Common myeloid progenitor, CD34-positive (primary cell): ENCODE measurements around the gene ENO1.
A peak's percentile ranks its signal among the peaks of the same experiment; 100 is the strongest.

Source experiments
- CTCF ChIA-PET: fragments of 350-600 bp; sonication (Branson Sonifier 250); formaldehyde crosslinking; loops from one replicate; lab custom pipeline; 2021; ENCODE audit warnings: antibody characterized with exemption; lab: Charles Lee
- POLR2A ChIA-PET: fragments of 350-600 bp; sonication (Branson Sonifier 250); formaldehyde crosslinking; loops from one replicate; lab custom pipeline; 2021; ENCODE audit warnings: antibody characterized with exemption; lab: Charles Lee
- DNase-seq, 3 donors: peaks; one replicate each; pipeline versions ENCODE4 v3.0.0 to v3.0.0-alpha.2; 2013
- H3K27ac ChIP-seq, 2 experiments: 1 replicate in 1 of 2; 2 replicates in 1 of 2; pipeline ENCODE4 v1.7.0; 2013; ENCODE audit warnings: inconsistent platforms in 2 of 2, low read length in 2 of 2, mild to moderate bottlenecking in 2 of 2, low read depth in 1 of 2, moderate library complexity in 1 of 2; ENCODE audit not compliant: severe bottlenecking in 2 of 2, insufficient read depth in 1 of 2, poor library complexity in 1 of 2
- H3K27me3 ChIP-seq, 5 experiments: replicated peaks in 2 of 5; 1 replicate in 3 of 5; 2 replicates in 2 of 5; pipeline versions ENCODE4 v1.6.1 to v1.7.0; 2013; ENCODE audit warnings: low read length in 4 of 5, mild to moderate bottlenecking in 2 of 5, moderate library complexity in 2 of 5, inconsistent platforms in 1 of 5; ENCODE audit not compliant: insufficient read depth in 5 of 5, control insufficient read depth in 4 of 5
- H3K36me3 ChIP-seq, 4 experiments: 1 replicate in 2 of 4; 2 replicates in 2 of 4; pipeline versions ENCODE4 v1.6.1 to v1.7.0; 2013; ENCODE audit warnings: low read length in 3 of 4, control low read depth in 1 of 4, mild to moderate bottlenecking in 1 of 4; ENCODE audit not compliant: control insufficient read depth in 4 of 4, insufficient read depth in 4 of 4
- H3K4me1 ChIP-seq, 4 experiments: 1 replicate in 3 of 4; 2 replicates in 1 of 4; pipeline versions ENCODE4 v1.6.1 to v1.7.1; 2013; ENCODE audit warnings: low read length in 3 of 4, mild to moderate bottlenecking in 3 of 4, control low read depth in 1 of 4, inconsistent platforms in 1 of 4, moderate library complexity in 1 of 4; ENCODE audit not compliant: control insufficient read depth in 4 of 4, insufficient read depth in 4 of 4; ENCODE audit errors: control extremely low read depth in 1 of 4
- H3K4me3 ChIP-seq, 7 experiments: 1 replicate in 4 of 7; 2 replicates in 3 of 7; pipeline versions ENCODE4 v1.5.1 to v1.7.0; 2013; ENCODE audit warnings: mild to moderate bottlenecking in 7 of 7, low read length in 6 of 7, moderate library complexity in 6 of 7, inconsistent platforms in 2 of 7, low read depth in 2 of 7, control low read depth in 1 of 7; ENCODE audit not compliant: insufficient read depth in 4 of 7, control insufficient read depth in 1 of 7; ENCODE audit errors: extremely low read depth in 1 of 7
- H3K9me3 ChIP-seq, 5 experiments: 1 replicate in 4 of 5; 2 replicates in 1 of 5; pipeline versions ENCODE4 v1.6.1 to v1.7.1; 2013; ENCODE audit warnings: low read length in 4 of 5, mild to moderate bottlenecking in 2 of 5, inconsistent platforms in 1 of 5, low read depth in 1 of 5, moderate library complexity in 1 of 5; ENCODE audit not compliant: control insufficient read depth in 4 of 5, insufficient read depth in 2 of 5; ENCODE audit errors: control extremely low read depth in 1 of 5
- WGBS: methylation state at CpG from one replicate; pipeline ENCODE4 v1.1.5; 2013; ENCODE audit not compliant: insufficient coverage; 5-methylcytosine and 5-hydroxymethylcytosine counted together

The ENO1 gene

GRCh38 chr1:8867878-8868567, 10.5 kb downstream of the ENO1 start:
- ChIA-PET CTCF (interaction anchor here (1.2 to 9.1 kb wide), 2 partner anchors 6 to 19 kb away, joined by 3 to 104 read pairs; no protein-coding TSS in a partner anchor), POLR2A (interaction anchor here (0.5 to 3.8 kb wide), 2 partner anchors 11 to 28 kb away, joined by 3 to 27 read pairs; partner anchors contain the start of gene ENO1)
- peak overlapping the region in 1 of 2 experiments; percentile 35 for H3K27ac ChIP-seq

GRCh38 chr1:8866792-8867415, 11.6 kb downstream of the ENO1 start:
- peak overlapping the region in 1 of 2 experiments; percentile 37 for H3K27ac ChIP-seq
- H3K9me3 ChIP-seq = no peaks in the 10 kb centered on the region
- DNase-seq = no peak
- 85% methylated on average over 8 of the region's 11 CpGs for WGBS
- H3K36me3 ChIP-seq = peaks cover 46 to 99% (median 88%) of the 10 kb centered on the region in 4 experiments
- no peaks in the 10 kb centered on the region for H3K27me3 ChIP-seq
- H3K4me1 ChIP-seq = peaks cover 0 to 28% (median 13%) of the 10 kb centered on the region in 4 experiments
- POLR2A ChIA-PET = interaction anchor here (1.2 to 3.8 kb wide), 2 partner anchors 8 to 12 kb away, joined by 4 to 27 read pairs; partner anchors contain the start of gene ENO1
- no peak overlapping the region for H3K4me3 ChIP-seq
- CTCF ChIA-PET = interaction anchor here (0.5 to 9.1 kb wide), 5 partner anchors 5 to 30 kb away, joined by 3 to 104 read pairs (median 3); no protein-coding TSS in a partner anchor

More at GRCh38 chr1:8867878-8868567, 10.5 kb downstream of the ENO1 start:
- DNase-seq = no peak
- Histone ChIP-seq H3K27me3 (no peaks in the 10 kb centered on the region), H3K9me3 (no peaks in the 10 kb centered on the region), H3K36me3 (peaks cover 47 to 98% (median 91%) of the 10 kb centered on the region in 4 experiments), H3K4me1 (peaks cover 5 to 33% (median 16%) of the 10 kb centered on the region in 4 experiments), H3K4me3 (no peak overlapping the region)
- 97% methylated on average over 4 of the region's 5 CpGs for WGBS

- 89% methylated on average over 9 of the region's 10 CpGs for WGBS
- H3K4me3 ChIP-seq = no peak overlapping the region
- H3K4me1 ChIP-seq = peaks cover 0 to 26% (median 14%) of the 10 kb centered on the region in 4 experiments
- ChIA-PET CTCF (interaction anchor here (0.5 to 10.3 kb wide), 8 partner anchors 5 to 33 kb away, joined by 3 to 131 read pairs (median 5); partner anchors contain the start of gene ENO1), POLR2A (interaction anchor here (1.2 to 3.8 kb wide), 2 partner anchors 8 to 13 kb away, joined by 4 to 27 read pairs; partner anchors contain the start of gene ENO1)
- H3K27ac ChIP-seq = peak overlapping the region in 1 of 2 experiments; percentile 37
- no peaks in the 10 kb centered on the region for H3K9me3 ChIP-seq
- peaks cover 43 to 99% (median 85%) of the 10 kb centered on the region in 4 experiments for H3K36me3 ChIP-seq
- no peaks in the 10 kb centered on the region for H3K27me3 ChIP-seq
- DNase-seq = no peak
These were observed 12.2 kb downstream of the ENO1 start for GRCh38 chr1:8866173-8866791.

- Histone ChIP-seq H3K4me3 (no peak overlapping the region), H3K27me3 (no peaks in the 10 kb centered on the region), H3K4me1 (peaks cover 0 to 32% (median 28%) of the 10 kb centered on the region in 4 experiments), H3K9me3 (no peaks in the 10 kb centered on the region), H3K36me3 (peaks cover 38 to 98% (median 83%) of the 10 kb centered on the region in 4 experiments), H3K27ac (peak overlapping the region in 1 of 2 experiments; percentile 60)
- 93% methylated on average over 3 of the region's 6 CpGs for WGBS
- ChIA-PET CTCF (interaction anchor here (1.1 to 10.3 kb wide), 7 partner anchors 6 to 304 kb away, joined by 3 to 131 read pairs (median 18); partner anchors contain the start of gene ENO1), POLR2A (interaction anchor here (0.5 to 3.8 kb wide), 3 partner anchors 9 to 14 kb away, joined by 3 to 27 read pairs (median 5); partner anchors contain the start of gene ENO1)
- DNase-seq = no peak
These were observed 13.7 kb downstream of the ENO1 start for GRCh38 chr1:8864713-8865344.

GRCh38 chr1:8863794-8864233, 14.7 kb downstream of the ENO1 start:
- ChIA-PET POLR2A (interaction anchor here (3.8 kb wide), 1 partner anchor 15 kb away, joined by 27 read pairs; the partner anchor contains the start of gene ENO1), CTCF (interaction anchor here (1.5 to 10.3 kb wide), 5 partner anchors 7 to 303 kb away, joined by 3 to 131 read pairs (median 20); partner anchors contain the start of gene ENO1)
- Histone ChIP-seq H3K4me1 (peaks cover 3 to 42% (median 38%) of the 10 kb centered on the region in 4 experiments), H3K27me3 (no peaks in the 10 kb centered on the region), H3K36me3 (peaks cover 30 to 93% (median 79%) of the 10 kb centered on the region in 4 experiments), H3K4me3 (no peak overlapping the region), H3K27ac (peak overlapping the region; percentile 25 to 60), H3K9me3 (no peaks in the 10 kb centered on the region)
- 98% methylated on average over 12 of the region's 13 CpGs for WGBS
- DNase-seq = no peak

- no peak overlapping the region for H3K4me3 ChIP-seq
- DNase-seq = no peak
- no peaks in the 10 kb centered on the region for H3K27me3 ChIP-seq
- ChIA-PET POLR2A (no interaction called here), CTCF (interaction anchor here (0.6 to 10.3 kb wide), 9 partner anchors 8 to 301 kb away, joined by 3 to 131 read pairs (median 4); partner anchors contain the start of gene ENO1)
- peak overlapping the region in 1 of 2 experiments; percentile 60 for H3K27ac ChIP-seq
- 98% methylated on average over 6 of the region's 7 CpGs for WGBS
- H3K4me1 ChIP-seq = peaks cover 8 to 48% (median 45%) of the 10 kb centered on the region in 4 experiments
- no peaks in the 10 kb centered on the region for H3K9me3 ChIP-seq
- peaks cover 27 to 87% (median 76%) of the 10 kb centered on the region in 4 experiments for H3K36me3 ChIP-seq
These were observed 15.3 kb downstream of the ENO1 start for GRCh38 chr1:8863138-8863537.
